ENCODE data around the gene GGT6.

Gene GGT6

GRCh38 chr17:4586043-4586442 is 25.7 kb upstream of the GGT6 start:
- DNase-seq (ENCODE audit: low read depth), result no peak
- TF ChIP-seq CTCF (conservative IDR thresholded peaks at IDR 0.05; ENCODE audit: low read depth, low read length), result no peak
- H3K4me3 ChIP-seq (ENCODE audit: low read depth, low read length), result no peak overlapping the region

GRCh38 chr17:4585638-4585994 is 25.2 kb upstream of the GGT6 start:
- no peak overlapping the region for H3K4me3 ChIP-seq (ENCODE audit: low read depth, low read length)
- DNase-seq (ENCODE audit: low read depth), result no peak
- no peak for TF ChIP-seq CTCF (conservative IDR thresholded peaks at IDR 0.05; ENCODE audit: low read depth, low read length)

- H3K4me3 ChIP-seq (ENCODE audit: low read depth, low read length), result no peak overlapping the region
- no peak for TF ChIP-seq CTCF (conservative IDR thresholded peaks at IDR 0.05; ENCODE audit: low read depth, low read length)
- DNase-seq (ENCODE audit: low read depth), result no peak
Observed at GRCh38 chr17:4584917-4585637, 24.7 kb upstream of the GGT6 start.

- TF ChIP-seq CTCF (conservative IDR thresholded peaks at IDR 0.05; ENCODE audit: low read depth, low read length), result no peak
- H3K4me3 ChIP-seq (ENCODE audit: low read depth, low read length), result no peak within 1 kb of the TSS
- DNase-seq (ENCODE audit: low read depth), result no peak
Observed at GRCh38 chr17:4584101-4584916, 23.9 kb upstream of the GGT6 start, which contains the start of gene SMTNL2. TSS of gene SMTNL2 (plus strand) at chr17:4584529. CDS start at chr17:4584606, 77 bp downstream.

- H3K4me3 ChIP-seq (ENCODE audit: low read depth, low read length), result no peak overlapping the region
- peak; percentile 48 for TF ChIP-seq CTCF (conservative IDR thresholded peaks at IDR 0.05; ENCODE audit: low read depth, low read length)
- no peak for DNase-seq (ENCODE audit: low read depth)
Observed at GRCh38 chr17:4583782-4584100, 23.4 kb upstream of the GGT6 start.

GRCh38 chr17:4583206-4583605 is 22.8 kb upstream of the GGT6 start:
- no peak for TF ChIP-seq CTCF (conservative IDR thresholded peaks at IDR 0.05; ENCODE audit: low read depth, low read length)
- no peak for DNase-seq (ENCODE audit: low read depth)
- no peak overlapping the region for H3K4me3 ChIP-seq (ENCODE audit: low read depth, low read length)
